Suprapubic skin (tissue), 3 donors: Measurements from ENCODE around the gene ADAMTS19.

Source experiments
- CTCF ChIP-seq, 2 donors: fragments of 200-600 bp in 1 of 2; fragments of 450-650 bp in 1 of 2; sonication (generic) in 1 of 2; IDR thresholded peaks; one replicate each; pipeline ENCODE4 v1.5.1; 2016 to 2019; ENCODE audit warnings: antibody characterized with exemption in 2 of 2, mild to moderate bottlenecking in 1 of 2, moderate library complexity in 1 of 2
- POLR2A ChIP-seq, 2 donors: fragments of 450-650 bp; IDR thresholded peaks; one replicate each; pipeline ENCODE4 v1.6.1; 2017; ENCODE audit warnings: antibody characterized with exemption in 2 of 2, mild to moderate bottlenecking in 2 of 2, moderate library complexity in 2 of 2

GRCh38 chr5:129746876-129747275, 286.8 kb downstream of the ADAMTS19 start:
- TF ChIP-seq POLR2A (IDR thresholded peaks at IDR 0.05) (no peak), CTCF (IDR thresholded peaks at IDR 0.05) (no peak)
